SK-N-SH treated with all-trans-retinoic acid at 6 μM for 48 hours (cell line): ENCODE data around the gene GPRIN3.

Experiments
- CSDC2 ChIP-seq: fragments of 250-450 bp; sonication (Bioruptor Pico); IDR thresholded peaks from 2 replicates; pipeline ENCODE4 v1.5.0; 2020; ENCODE audit warnings: mild to moderate bottlenecking, moderate library complexity
- GLIS3 ChIP-seq: fragments of 250-450 bp; sonication (Bioruptor Pico); IDR thresholded peaks from 2 replicates; pipeline ENCODE4 v1.5.0; 2020; ENCODE audit warnings: mild to moderate bottlenecking, moderate library complexity
- RARB ChIP-seq: fragments of 250-450 bp; sonication (Bioruptor Pico); IDR thresholded peaks from 2 replicates; pipeline ENCODE4 v1.8.0; 2021; ENCODE audit warnings: mild to moderate bottlenecking, moderate library complexity
- SNAI2 ChIP-seq: fragments of 250-450 bp; sonication (Bioruptor Pico); IDR thresholded peaks from 2 replicates; pipeline ENCODE4 v1.5.0; 2020; ENCODE audit warnings: mild to moderate bottlenecking, moderate library complexity
- TF ChIP-seq, protein P1 (sequence below): fragments of 250-450 bp; sonication (Bioruptor Pico); IDR thresholded peaks from 2 replicates; pipeline ENCODE4 v1.8.0; 2021; ENCODE audit warnings: low read depth, mild to moderate bottlenecking, moderate library complexity, borderline replicate concordance

DNA sequence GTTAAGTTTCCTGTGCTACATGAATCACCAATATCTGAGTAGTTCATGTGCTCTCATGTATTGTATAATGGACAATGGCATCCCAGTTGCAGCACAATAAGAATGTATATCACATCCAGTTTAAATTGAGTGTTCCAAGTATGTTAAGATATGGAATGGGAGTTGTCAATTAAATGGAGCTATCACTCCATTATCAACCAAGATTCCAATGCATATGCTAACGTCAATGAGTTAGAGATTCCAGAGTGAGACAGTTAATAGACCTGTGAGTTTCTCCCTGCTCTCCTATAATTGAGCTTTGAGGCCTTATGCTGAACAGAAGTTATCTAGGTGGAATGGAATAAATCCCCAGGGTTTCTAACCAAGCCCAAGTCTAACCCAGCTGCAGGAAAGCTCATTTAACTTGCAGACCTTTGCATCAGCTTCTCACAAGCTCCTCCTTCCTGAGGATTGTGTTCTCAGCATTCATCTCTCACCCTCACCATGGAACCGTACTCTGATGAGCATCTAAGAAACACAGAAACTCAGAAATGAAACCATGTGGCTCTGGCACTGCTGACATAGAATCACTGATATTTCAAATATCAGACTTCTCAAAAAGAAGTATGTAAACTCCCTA, 111.4 kb downstream of the GPRIN3 start:
- no peak for TF ChIP-seq RARB (CRISPR knock-in tag)
- TF ChIP-seq GLIS3 (CRISPR knock-in tag) = no peak
- TF ChIP-seq SNAI2 (CRISPR knock-in tag) = no peak
- TF ChIP-seq, protein P1, sequence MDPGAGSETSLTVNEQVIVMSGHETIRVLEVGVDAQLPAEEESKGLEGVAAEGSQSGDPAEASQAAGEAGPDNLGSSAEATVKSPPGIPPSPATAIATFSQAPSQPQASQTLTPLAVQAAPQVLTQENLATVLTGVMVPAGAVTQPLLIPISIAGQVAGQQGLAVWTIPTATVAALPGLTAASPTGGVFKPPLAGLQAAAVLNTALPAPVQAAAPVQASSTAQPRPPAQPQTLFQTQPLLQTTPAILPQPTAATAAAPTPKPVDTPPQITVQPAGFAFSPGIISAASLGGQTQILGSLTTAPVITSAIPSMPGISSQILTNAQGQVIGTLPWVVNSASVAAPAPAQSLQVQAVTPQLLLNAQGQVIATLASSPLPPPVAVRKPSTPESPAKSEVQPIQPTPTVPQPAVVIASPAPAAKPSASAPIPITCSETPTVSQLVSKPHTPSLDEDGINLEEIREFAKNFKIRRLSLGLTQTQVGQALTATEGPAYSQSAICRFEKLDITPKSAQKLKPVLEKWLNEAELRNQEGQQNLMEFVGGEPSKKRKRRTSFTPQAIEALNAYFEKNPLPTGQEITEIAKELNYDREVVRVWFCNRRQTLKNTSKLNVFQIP (CRISPR knock-in tag) = no peak
- no peak for TF ChIP-seq CSDC2 (CRISPR knock-in tag)
